ENCODE measurements around the gene RINL.
"Not testable (repeated sequence)": the region's sequence is repeated elsewhere in the genome, so short reads cannot be mapped to it uniquely, and the experiment has no call there.

Gene RINL

GRCh38 chr19:38836983-38837626 lies 41.0 kb downstream of the RINL start:
- DNase-seq (ENCODE audit: low read depth in 3 of 3), result no peak

- DNase-seq (ENCODE audit: low read depth in 3 of 3), result no peak
Measured at GRCh38 chr19:38836159-38836982, 41.7 kb downstream of the RINL start.

DNA sequence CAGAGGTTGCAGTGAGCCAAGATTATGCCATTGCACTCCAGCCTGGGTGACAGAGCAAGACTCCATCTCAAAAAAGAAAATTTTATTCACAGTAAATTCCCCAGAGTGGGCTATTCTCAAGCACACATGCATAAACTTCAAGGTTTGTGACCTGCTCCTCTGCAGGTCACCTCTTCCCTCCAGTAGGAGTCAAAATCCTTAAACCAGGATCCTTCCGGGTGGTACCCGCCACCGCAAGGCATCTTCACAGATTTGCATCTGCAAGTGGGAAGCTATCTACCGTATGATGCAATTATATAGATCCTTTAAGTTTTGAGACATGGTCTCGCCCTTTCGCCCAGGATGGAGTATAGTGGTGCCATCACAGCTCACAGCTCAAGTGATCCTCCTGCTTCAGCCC lies 43.5 kb downstream of the RINL start:
- DNase-seq (ENCODE audit: low read depth in 3 of 3), result no peak

- DNase-seq (ENCODE audit: low read depth in 3 of 3), result no peak
Measured at GRCh38 chr19:38834104-38834490, 44.0 kb downstream of the RINL start.

GRCh38 chr19:38833092-38833425 lies 45.0 kb downstream of the RINL start:
- no peak for DNase-seq (ENCODE audit: low read depth in 3 of 3)

DNA sequence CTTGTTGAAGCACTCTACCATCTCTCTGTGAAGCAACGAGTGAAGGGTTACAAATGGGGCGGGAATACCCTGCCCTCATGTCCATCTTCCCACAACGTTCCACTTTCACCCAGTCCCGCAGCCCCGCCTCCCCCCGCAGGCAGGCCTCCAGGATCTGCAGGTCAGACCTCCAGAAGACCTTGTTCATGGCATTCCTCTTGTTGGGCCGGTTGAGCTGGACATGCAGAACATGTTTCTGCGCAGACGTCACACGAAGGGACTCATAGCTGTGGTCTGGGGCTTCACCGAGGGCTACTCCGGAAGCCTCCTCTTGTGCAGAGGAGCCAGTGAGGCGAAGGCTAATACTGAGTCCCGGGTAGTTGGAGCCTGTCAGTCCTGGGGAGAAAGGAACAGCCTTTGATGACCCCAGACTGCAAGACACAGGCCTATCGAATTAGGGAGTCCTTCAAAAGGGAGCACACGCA lies 46.9 kb downstream of the RINL start:
- no peak for DNase-seq (ENCODE audit: low read depth in 3 of 3)

GRCh38 chr19:38830039-38830733 lies 47.9 kb downstream of the RINL start:
- no peak for DNase-seq (ENCODE audit: low read depth in 3 of 3)

DNA sequence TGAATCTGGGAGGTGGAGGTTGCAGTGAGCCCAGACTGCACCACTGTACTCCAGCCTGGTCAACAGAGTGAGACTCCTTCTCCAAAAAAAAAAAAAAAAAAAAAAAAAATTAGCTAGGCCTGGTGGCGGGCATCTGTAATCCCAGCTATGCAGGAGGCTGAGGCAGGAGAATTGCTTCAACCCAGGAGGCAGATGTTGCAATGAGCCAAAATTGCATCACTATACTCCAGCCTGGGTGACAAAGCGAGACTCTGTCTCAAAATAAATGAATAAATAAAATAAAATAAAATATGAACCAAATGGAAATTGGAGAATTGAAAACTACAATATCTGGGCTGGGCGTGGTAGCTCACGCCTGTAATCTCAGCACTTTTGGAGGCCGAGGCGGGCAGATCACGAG lies 48.9 kb downstream of the RINL start:
- DNase-seq (ENCODE audit: low read depth in 3 of 3), result not testable (repeated sequence)

GRCh38 chr19:38826856-38827551 lies 51.1 kb downstream of the RINL start:
- no peak for DNase-seq (ENCODE audit: low read depth in 3 of 3)

- DNase-seq (ENCODE audit: low read depth in 3 of 3), result not testable (repeated sequence)
Measured at GRCh38 chr19:38825936-38826335, 52.1 kb downstream of the RINL start.

DNA sequence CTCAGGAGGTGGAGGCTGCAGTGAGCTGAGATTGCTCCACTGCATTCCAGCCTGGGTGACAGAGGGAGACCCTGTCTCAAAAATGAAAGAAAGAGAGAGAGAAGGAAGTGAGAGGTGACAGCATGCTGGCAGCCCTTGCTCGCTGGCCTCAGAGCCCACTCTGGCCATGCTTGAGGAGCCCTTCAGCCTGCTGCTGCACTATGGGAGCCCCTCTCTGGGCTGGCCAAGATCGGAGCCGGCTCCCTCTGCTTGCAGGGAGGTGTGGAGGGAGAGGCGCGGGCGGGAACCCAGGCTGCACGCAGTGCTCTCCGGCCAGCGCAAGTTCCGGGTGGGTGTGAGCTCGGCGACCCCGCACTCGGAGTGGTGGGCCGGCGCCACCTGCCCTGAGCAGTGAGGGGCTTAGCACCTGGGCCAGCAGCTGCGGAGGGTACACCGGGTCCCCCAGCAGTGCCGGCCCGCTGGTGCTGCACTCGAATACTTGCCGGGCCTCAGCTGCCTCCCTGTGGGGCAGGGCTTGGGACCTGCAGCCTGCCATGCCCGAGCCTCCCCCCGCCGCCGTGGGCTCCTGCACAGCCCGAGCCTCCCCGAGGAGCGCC lies 56.7 kb downstream of the RINL start:
- DNase-seq (ENCODE audit: low read depth in 3 of 3), result not testable (repeated sequence)

GRCh38 chr19:38819231-38819920 lies 58.7 kb downstream of the RINL start:
- DNase-seq (ENCODE audit: low read depth in 3 of 3), result no peak
